Right kidney (tissue), 1 donor: ENCODE results near the gene ABCA13.
A peak's percentile ranks its signal among the peaks of the same experiment; 100 is the strongest.
"Not testable (repeated sequence)": the region's sequence is repeated elsewhere in the genome, so short reads cannot be mapped to it uniquely, and the experiment has no call there.

Experiments used
- DNase-seq: peaks from one replicate; pipeline ENCODE4 v3.0.0-alpha.2; 2016

ABCA13 gene

GRCh38 chr7:48176356-48176893, 5.2 kb downstream of the ABCA13 start:
- DNase-seq = no peak

- DNase-seq = no peak
Observed at GRCh38 chr7:48177271-48177670, 6.0 kb downstream of the ABCA13 start.

GRCh38 chr7:48179496-48180030, 8.3 kb downstream of the ABCA13 start:
- no peak for DNase-seq

- no peak for DNase-seq
Observed at GRCh38 chr7:48180981-48181380, 9.7 kb downstream of the ABCA13 start.

DNA sequence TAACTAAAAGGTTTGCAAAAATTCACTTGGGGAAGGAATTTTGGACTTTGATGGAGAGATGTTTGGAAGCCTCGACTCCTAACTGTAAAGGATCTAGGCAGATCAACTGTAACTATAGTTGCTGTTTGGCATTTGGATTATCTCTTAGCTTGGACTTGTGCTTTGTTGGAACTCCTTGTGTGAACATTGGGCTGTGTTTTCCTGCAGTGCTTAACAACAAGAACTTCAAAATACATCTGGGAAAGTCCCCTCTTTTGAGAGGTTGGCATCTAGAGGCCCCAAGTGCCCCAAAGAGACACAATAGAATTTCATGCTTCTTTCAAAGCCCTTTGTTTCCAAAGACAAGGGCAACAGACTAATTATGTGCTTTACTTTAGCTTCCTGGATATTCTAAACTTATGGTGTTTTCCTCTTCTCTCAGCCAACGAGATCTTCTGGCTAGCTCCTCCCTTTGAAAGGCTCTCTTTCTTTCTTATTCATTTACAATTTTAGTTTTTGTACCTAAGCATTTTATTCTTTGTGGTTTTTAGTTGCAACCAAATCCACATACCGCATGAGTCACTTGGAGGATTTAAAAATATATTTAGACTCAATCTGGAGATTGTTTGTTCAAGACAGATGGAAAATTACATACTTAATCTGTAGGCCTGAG, 11.6 kb downstream of the ABCA13 start:
- DNase-seq = no peak

DNA sequence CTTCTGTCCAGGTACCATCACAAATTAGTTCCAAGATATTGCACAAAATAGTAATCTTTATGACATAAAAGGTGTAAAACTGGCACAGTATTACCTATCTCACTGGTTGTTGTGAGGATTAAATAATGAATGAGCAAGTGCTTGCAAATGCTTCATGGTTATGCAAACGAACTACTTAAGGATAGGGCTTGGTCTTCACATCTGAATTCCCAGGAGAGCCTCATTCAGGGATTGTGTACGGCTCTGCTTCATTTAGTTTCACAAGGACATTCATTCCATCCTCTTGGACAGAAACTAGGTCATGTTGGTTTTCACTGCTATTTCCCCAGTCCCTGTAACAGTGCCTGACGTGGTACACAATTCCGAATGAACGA, 12.1 kb downstream of the ABCA13 start:
- no peak for DNase-seq

GRCh38 chr7:48183965-48184364, 12.7 kb downstream of the ABCA13 start:
- no peak for DNase-seq

- DNase-seq = no peak
Observed at GRCh38 chr7:48188776-48189520, 17.7 kb downstream of the ABCA13 start.

DNA sequence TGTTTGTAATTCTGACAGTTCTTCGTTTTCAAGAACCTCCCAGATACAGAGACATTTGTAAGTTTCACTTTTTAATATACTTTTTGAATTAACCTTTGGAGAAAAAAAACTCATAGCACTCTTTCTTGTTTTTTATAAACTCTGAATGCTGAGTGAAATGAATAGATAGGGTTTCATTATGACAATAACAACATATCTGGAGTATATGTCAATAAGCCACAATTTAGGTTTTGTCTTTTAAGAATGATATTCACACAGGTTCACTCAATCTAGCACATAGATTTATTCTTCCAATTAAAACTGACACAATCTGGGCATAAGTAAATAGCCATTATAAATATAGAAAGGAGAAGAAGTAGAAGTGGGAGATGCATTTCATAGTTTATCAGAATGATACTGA, 21.7 kb downstream of the ABCA13 start:
- no peak for DNase-seq

GRCh38 chr7:48193421-48193820, 22.2 kb downstream of the ABCA13 start:
- DNase-seq = no peak

DNA sequence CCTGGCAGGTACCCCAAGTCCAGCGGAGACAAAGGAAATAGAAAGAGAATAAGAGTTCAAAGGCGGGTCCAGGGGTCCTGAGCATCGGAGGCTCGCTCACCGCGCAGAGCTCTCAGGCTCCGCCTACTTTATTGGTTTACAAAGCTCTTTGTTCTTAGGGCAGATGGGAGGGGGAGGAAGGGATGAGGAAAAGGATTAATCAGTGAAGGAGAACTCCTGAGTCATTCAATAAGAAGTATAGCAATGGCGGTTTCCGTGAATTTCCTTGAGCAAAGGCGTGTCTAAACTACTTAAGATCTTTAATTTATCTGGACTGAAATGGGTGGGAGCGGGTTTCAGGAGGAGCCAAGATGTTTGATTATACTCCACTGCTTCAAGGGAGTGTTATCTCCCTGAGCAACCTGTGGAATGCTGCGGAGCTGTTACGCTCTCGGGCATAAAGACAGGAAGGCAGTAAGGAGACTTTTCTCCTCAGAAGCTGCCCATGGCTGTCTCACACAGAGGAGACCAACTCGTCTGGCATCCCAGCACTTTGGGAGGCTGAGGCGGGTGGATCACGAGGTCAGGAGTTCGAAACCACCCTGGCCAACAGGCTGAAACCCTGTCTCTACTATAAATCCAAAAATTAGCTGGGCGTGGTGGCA, 29.8 kb downstream of the ABCA13 start:
- DNase-seq = not testable (repeated sequence)

DNA sequence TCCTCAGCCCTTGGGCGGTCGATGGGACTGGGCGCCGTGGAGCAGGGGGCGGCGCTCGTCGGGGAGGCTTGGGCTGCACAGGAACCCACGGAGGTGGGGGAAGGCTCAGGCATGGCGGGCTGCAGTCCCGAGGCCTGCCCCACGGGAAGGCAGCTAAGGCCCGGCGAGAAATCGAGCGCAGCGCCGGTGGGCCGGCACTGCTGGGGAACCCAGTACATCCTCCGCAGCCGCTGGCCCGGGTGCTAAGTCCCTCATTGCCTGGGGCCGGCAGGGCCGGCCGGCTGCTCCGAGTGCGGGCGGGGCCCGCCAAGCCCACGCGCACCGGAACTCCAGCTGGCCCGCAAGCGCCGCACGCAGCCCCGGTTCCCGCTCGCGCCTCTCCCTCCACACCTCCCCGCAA, 31.7 kb downstream of the ABCA13 start:
- DNase-seq = not testable (repeated sequence)

GRCh38 chr7:48207155-48207675, 36.0 kb downstream of the ABCA13 start:
- no peak for DNase-seq

- no peak for DNase-seq
Observed at GRCh38 chr7:48209004-48209600, 37.8 kb downstream of the ABCA13 start.

GRCh38 chr7:48213226-48213625, 42.0 kb downstream of the ABCA13 start:
- no peak for DNase-seq

GRCh38 chr7:48217266-48217665, 46.0 kb downstream of the ABCA13 start:
- no peak for DNase-seq

- DNase-seq = no peak
Observed at GRCh38 chr7:48217753-48218152, 46.5 kb downstream of the ABCA13 start.

DNA sequence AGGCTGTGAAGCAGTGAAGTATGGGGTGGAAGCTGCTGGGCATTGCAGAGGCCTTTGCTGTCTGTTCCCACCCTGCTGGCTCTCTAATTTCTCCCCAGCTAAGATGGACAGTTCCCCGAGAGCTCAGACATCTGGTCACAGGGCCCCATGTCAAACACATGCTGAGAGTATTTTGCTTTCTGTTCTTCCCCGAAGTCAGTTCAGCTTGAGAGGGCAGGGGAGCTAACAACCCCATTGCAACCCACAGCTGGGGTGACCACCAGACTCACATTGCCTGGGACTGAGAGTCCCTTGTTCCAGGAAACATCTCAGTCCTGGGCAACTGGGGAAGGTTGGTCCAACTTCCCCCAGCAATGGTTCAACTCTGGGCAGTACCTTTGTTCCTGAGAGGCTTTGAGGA, 52.8 kb downstream of the ABCA13 start:
- DNase-seq = no peak

- no peak for DNase-seq
Observed at GRCh38 chr7:48225101-48225500, 53.8 kb downstream of the ABCA13 start.

GRCh38 chr7:48237354-48237753, 66.1 kb downstream of the ABCA13 start:
- DNase-seq = no peak

- no peak for DNase-seq
Observed at GRCh38 chr7:48242846-48243245, 71.6 kb downstream of the ABCA13 start.

DNA sequence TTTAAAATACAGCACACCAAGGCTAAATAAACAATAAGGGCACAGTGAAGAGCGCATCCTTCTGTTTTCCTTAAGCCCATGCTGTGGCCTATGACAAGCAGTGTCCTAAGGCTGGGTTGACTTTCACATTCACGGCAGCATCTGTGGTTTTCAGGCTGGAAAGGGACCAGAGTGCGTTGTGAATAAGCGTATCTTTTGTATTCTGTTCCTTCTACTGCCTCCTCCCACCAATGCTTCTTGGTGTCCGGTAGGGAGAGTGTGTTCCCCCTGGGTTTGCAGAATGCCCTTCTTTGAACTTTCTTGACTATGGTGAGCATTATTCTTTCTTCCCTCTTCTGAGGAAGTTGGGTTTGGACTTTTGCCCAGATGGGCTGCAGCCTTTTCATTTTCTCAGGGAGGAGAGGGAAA, 73.6 kb downstream of the ABCA13 start:
- peak; percentile 6 for DNase-seq
